Measurements from ENCODE around the gene CHIT1. TPM values are rescaled to one million over a fixed set of nuclear protein-coding genes. Genes with fewer than 3 reads are reported as not detected.

The CHIT1 gene
- total and polyA plus RNA-seq, 9 donors, result 0.08 to 26.9 (median 0.90) TPM; not detected in 3

GRCh38 chr1:203178083-203178482, 51.4 kb downstream of the CHIT1 start:
- Histone ChIP-seq H3K9me3 (no peaks in the 10 kb centered on the region), H3K27me3 (no peaks in the 10 kb centered on the region), H3K27ac (no peak overlapping the region), H3K36me3 (no peaks in the 10 kb centered on the region), H3K4me1 (ENCODE audit: insufficient read depth) (peaks cover 2% of the 10 kb centered on the region), H3K4me3 (no peak overlapping the region)
- intact Hi-C loops (cut with DNase I), result no loop called here
- no peak for DNase-seq
- TF ChIP-seq CTCF (IDR thresholded peaks at IDR 0.05) (no peak), EP300 (IDR thresholded peaks at IDR 0.05) (no peak), POLR2A (IDR thresholded peaks at IDR 0.05) (no peak)
- 70 to 82% (median 73%) methylated on average over 5 of the region's 5 CpGs for WGBS, 3 donors

GRCh38 chr1:203177470-203178039, 51.9 kb downstream of the CHIT1 start:
- Histone ChIP-seq H3K36me3 (no peaks in the 10 kb centered on the region), H3K27me3 (no peaks in the 10 kb centered on the region), H3K4me3 (no peak overlapping the region), H3K4me1 (ENCODE audit: insufficient read depth) (peaks cover 2% of the 10 kb centered on the region), H3K9me3 (no peaks in the 10 kb centered on the region), H3K27ac (no peak overlapping the region)
- no peak for DNase-seq
- 31 to 46% (median 37%) methylated on average over 8 to 9 of the region's 9 CpGs for WGBS, 3 donors
- TF ChIP-seq CTCF (IDR thresholded peaks at IDR 0.05), result no peak
- no peak for TF ChIP-seq POLR2A (IDR thresholded peaks at IDR 0.05)
- TF ChIP-seq EP300 (IDR thresholded peaks at IDR 0.05), result no peak
- intact Hi-C loops (cut with DNase I), result no loop called here

- no peaks in the 10 kb centered on the region for H3K36me3 ChIP-seq
- H3K27ac ChIP-seq, result no peak overlapping the region
- H3K4me3 ChIP-seq, result no peak overlapping the region
- no peak for DNase-seq
- H3K9me3 ChIP-seq, result no peaks in the 10 kb centered on the region
- H3K4me1 ChIP-seq (ENCODE audit: insufficient read depth), result peaks cover 2% of the 10 kb centered on the region
- TF ChIP-seq EP300 (IDR thresholded peaks at IDR 0.05), result no peak
- no peak for TF ChIP-seq POLR2A (IDR thresholded peaks at IDR 0.05)
- no peak for TF ChIP-seq CTCF (IDR thresholded peaks at IDR 0.05)
- H3K27me3 ChIP-seq, result no peaks in the 10 kb centered on the region
- intact Hi-C loops (cut with DNase I), result no loop called here
- WGBS, 3 donors, result 83 to 89% (median 84%) methylated on average over 6 of the region's 6 CpGs
Measured at GRCh38 chr1:203177036-203177405, 52.5 kb downstream of the CHIT1 start.

- Histone ChIP-seq H3K9me3 (no peaks in the 10 kb centered on the region), H3K36me3 (no peaks in the 10 kb centered on the region), H3K4me3 (no peak overlapping the region), H3K27me3 (no peaks in the 10 kb centered on the region), H3K4me1 (ENCODE audit: insufficient read depth) (peaks cover 2% of the 10 kb centered on the region), H3K27ac (no peak overlapping the region)
- intact Hi-C loops (cut with DNase I), result no loop called here
- 82 to 89% (median 88%) methylated on average over 9 of the region's 9 CpGs for WGBS, 3 donors
- no peak for DNase-seq
- TF ChIP-seq POLR2A (IDR thresholded peaks at IDR 0.05), result no peak
- TF ChIP-seq CTCF (IDR thresholded peaks at IDR 0.05), result no peak
- TF ChIP-seq EP300 (IDR thresholded peaks at IDR 0.05), result no peak
Measured at GRCh38 chr1:203176273-203177035, 53.0 kb downstream of the CHIT1 start.

All from ovary (tissue), 9 donors.